Measurements from ENCODE around the gene MRFAP1L1. TPM values are rescaled to one million over a fixed set of nuclear protein-coding genes. Genes with fewer than 3 reads are reported as not detected.
A peak's percentile ranks its signal among the peaks of the same experiment; 100 is the strongest.
"Not testable (repeated sequence)": the region's sequence is repeated elsewhere in the genome, so short reads cannot be mapped to it uniquely, and the experiment has no call there.

Gene MRFAP1L1
- total RNA-seq: 35.2 and 36.4 TPM in 2 replicates

GRCh38 chr4:6709230-6710114, at the start of gene MRFAP1L1:
Gene MRFAP1L1, minus strand, starts transcription at chr4:6709865. Its CDS starts 236 bp downstream, at chr4:6709629.
- peak; percentile 93 to 97 for DNase-seq (ENCODE audit: low read depth in 2 of 2)

- DNase-seq (ENCODE audit: low read depth in 2 of 2): no peak
These were observed 49.1 kb upstream of the MRFAP1L1 start for GRCh38 chr4:6758728-6759127.

DNA sequence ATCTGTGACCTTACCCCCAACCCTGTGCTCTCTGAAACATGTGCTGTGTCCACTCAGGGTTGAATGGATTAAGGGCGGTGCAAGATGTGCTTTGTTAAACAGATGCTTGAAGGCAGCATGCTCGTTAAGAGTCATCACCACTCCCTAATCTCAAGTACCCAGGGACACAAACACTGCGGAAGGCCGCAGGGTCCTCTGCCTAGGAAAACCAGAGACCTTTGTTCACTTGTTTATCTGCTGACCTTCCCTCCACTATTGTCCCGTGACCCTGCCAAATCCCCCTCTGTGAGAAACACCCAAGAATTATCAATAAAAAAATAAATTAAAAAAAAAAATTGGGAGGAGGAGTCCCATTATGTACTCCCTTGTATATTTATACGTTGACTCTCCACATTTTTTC, 46.7 kb upstream of the MRFAP1L1 start:
- DNase-seq (ENCODE audit: low read depth in 2 of 2): not testable (repeated sequence)

- no peak for DNase-seq (ENCODE audit: low read depth in 2 of 2)
These were observed 45.6 kb upstream of the MRFAP1L1 start for GRCh38 chr4:6755088-6755753.

- no peak for DNase-seq (ENCODE audit: low read depth in 2 of 2)
These were observed 44.9 kb upstream of the MRFAP1L1 start for GRCh38 chr4:6754481-6755087.

DNA sequence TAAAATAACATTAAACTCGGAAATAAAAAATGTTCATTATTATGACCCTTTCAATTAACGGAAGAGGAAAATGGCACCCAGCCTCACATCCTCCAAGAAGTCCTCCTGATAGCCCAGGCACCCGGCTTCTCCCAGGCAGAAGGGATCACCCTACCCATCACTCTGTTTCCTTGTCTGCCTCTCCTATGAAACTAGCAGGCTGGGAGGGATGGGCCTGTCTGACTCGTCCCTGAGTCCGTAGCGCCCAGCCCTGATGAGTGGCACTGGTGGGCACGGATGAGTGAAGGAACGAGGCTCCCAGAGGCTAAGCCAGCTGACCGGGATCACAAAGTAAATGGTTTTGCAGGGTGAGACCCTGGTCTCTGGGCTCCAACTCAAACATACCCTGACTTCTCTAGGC, 44.2 kb upstream of the MRFAP1L1 start:
- no peak for DNase-seq (ENCODE audit: low read depth in 2 of 2)

DNA sequence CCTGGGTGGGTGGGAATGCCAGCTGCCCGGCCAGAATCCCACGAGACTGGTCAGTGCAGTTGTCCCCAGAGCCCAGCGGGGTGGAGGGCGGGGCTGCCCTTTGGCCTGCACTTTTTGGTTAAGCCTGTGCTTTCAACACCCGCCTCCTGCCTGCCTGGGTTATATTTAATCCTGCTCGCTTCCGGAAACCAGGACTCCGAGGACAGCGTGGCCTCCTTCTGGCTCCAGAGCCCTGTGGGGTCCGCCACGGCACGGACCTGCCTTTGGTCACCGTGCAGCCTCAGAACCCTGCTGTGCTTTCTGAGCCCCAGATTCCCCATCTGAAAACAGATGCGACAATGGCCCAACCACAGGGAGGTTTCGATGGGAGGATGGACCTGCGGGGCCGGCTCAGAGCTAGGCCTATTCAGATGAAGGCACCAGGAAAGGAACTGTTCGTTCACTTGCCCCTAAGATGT, 43.5 kb upstream of the MRFAP1L1 start:
- DNase-seq (ENCODE audit: low read depth in 2 of 2): no peak

GRCh38 chr4:6752486-6752829, 42.8 kb upstream of the MRFAP1L1 start:
- DNase-seq (ENCODE audit: low read depth in 2 of 2): no peak

DNA sequence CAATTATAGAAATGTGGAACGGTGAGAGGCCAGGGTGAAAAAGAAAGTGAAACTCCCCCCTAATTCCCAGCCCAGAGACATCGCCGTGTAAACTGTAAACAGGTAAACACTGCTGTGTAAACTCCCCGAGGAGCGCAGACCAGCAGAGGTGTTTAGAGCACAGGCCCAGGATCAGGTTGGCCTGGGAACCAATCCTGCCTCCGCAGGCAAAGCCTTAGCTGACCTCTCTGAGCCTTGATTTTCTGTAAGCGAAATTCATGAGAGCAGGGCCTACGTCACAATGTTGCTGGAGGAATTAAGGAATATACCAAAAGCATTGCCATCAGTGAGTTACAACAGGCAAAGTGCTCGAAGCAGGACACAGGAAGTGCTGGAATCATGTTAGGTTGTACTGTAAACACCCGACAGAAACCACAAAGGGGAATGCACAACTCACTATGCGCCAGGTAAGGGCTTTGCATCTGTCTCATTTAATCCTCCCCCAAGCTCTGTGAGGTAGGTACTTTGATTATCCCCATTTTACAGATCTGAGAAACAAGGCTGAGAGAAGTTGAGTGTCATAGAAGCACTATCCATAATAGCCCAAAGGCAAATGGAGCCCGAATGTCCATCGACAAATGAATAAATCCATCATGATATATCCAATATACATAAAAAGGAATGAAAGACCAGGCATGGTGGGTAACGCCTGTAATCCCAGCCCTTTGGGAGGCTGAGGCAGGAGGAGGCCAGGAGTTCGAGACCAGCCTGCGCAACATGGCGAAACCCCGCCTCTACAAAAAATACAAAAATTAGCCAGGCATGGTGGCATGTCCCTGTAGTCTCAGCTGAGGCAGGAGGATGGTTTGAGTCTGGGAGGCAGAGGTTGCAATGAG, 42.2 kb upstream of the MRFAP1L1 start:
- DNase-seq (ENCODE audit: low read depth in 2 of 2): no peak

DNA sequence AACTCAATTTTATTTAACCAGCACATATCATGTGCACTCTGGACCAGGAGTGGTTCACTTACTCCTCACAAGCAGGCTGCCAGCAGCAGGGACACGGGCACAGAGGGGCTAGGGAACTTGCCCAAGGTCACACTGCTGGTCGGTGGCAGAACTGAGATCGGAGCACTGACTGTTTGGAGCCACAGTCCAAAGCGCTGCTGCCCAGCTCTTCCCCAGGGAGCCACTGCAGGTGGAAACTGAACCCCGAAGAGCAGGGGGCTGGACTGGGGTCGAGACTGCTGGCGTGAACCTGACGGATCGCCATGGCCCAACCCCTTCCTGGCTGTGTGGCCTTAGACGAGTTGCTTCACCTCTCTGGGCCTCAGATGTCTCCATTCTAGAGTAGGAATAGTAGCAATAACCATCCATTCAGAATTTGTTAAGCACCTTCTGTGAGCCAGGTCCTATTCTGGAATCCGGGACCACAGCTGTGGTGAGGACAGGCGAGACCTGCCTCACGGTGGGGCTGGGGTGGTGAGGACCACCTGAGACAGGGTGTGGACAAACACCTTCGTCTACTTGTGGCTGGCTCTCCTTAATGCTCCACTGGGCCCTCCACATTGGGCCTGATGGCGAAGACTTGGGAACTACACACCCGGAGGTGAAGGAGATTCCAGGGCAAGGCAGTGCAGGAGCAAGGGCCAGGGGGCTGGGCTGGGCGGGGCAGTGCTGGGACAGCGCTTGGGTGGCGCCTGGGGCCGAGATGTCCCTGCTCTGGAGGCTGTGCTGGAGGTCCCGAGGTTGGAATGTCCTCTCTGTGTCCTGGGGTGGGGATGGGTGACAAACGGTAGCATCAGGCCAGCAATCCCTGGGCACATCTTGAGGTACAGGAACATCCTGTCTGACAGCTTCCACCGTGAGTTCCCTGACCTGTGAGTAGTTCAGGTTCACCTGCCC, 40.9 kb upstream of the MRFAP1L1 start:
- no peak for DNase-seq (ENCODE audit: low read depth in 2 of 2)

DNA sequence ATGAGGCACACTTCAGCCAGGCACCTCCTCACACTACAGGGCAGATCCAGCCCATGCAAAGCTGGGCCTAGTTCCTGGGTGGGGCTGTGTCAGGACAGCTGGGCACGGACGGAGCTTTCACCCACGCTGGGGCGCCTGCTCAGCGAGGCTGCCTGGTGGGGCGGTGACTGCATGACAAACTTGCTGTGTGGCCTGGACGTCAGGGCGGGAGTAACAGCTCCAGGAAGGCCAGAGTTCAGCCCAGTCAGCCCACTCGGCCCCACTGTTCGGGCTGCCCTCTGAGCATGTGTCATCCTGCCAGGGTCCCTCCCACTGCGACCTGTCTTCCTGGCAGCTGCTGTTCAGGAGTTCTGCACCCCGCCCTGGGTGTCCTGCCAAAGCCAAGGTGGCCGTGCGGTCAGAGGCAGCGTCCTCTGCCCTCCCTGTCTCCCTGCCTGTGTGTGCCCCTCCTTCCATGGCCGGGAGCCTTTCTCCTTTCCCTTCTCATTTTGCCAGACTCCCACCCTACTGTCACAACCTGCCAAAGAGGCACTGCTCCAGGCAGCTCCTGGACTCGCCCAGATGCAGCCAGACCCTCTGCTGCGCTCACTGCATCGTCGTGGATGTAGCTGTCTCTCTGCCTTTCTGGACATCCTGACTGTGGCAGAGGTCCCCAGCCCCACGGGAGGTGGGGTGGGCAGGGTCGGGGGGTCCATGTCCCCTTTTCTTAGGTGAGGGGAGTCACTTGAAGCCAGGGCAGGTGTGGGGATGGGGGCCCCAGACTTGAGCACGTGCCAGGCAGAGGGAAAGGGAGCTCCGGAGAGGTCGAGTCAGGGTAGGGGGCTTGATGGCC, 39.9 kb upstream of the MRFAP1L1 start:
- peak; percentile 48 to 62 for DNase-seq (ENCODE audit: low read depth in 2 of 2)

DNA sequence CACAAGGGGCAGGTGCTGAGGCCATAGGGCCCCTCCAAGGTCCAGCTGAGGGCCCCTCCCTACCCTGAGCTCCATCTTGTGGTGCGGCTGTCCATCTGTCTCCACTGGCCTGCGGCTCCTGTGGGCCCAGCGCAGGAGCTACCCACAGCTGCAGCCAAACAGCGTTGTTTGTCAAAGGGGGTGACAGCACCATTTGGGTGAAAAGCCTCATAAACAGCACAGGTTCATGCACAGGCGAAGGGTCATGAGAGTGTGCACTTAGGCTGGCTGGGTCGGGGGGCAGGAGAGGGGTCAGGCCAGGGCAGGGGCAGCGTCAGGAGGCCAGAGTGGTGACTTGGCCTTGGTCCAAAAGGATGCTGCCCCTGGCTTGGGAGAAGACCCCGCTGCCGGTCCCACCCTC, 38.6 kb upstream of the MRFAP1L1 start:
- no peak for DNase-seq (ENCODE audit: low read depth in 2 of 2)

- no peak for DNase-seq (ENCODE audit: low read depth in 2 of 2)
These were observed 37.8 kb upstream of the MRFAP1L1 start for GRCh38 chr4:6747294-6748051.

DNA sequence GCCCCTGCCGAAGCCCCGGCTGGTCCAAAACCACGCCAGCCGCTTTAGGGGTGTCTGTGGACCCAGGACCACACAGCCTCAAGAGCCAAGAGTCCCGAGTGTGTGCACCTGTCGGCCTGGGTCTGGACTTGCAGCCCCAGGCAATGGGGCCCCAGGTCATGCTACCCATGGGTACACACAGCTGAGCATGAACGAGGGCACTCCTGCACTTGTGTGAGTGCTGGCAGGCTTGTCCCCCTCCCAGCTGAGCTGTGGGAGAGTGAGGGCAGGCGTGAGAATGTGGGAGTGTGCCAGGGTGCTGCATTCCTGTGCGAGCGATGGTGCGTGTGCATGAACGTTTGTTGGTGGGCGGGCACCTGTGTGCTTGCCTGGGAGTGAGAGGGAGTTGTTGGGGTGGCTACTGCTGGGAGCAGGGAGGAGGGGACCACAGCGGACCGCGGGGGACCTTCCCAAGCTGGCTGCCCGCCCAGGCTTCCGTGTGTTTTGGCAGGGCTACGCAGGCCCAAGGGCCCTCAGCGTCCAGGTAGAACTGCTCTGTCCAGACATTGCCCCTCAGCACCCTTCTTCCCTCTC, 37.1 kb upstream of the MRFAP1L1 start:
- no peak for DNase-seq (ENCODE audit: low read depth in 2 of 2)

GRCh38 chr4:6742989-6743388, 33.3 kb upstream of the MRFAP1L1 start:
- no peak for DNase-seq (ENCODE audit: low read depth in 2 of 2)

GRCh38 chr4:6742507-6742906, 32.8 kb upstream of the MRFAP1L1 start:
- no peak for DNase-seq (ENCODE audit: low read depth in 2 of 2)

GRCh38 chr4:6740347-6740746, 30.7 kb upstream of the MRFAP1L1 start:
- no peak for DNase-seq (ENCODE audit: low read depth in 2 of 2)

GRCh38 chr4:6739920-6740319, 30.3 kb upstream of the MRFAP1L1 start:
- DNase-seq (ENCODE audit: low read depth in 2 of 2): no peak

All from dermis microvascular lymphatic vessel endothelial cell (primary cell).